Nephron progenitor cell (in vitro differentiated cells): Measurements from ENCODE around the gene C2CD4C.

Experiments
- DNase-seq: peaks from one replicate; pipeline ENCODE4 v3.0.0; 2021
- H3K27ac Mint-ChIP-seq: 2 replicates; pipeline ENCODE4 v1.8.0; 2021; ENCODE audit warnings: mild to moderate bottlenecking, moderate library complexity, mixed read lengths
- H3K27me3 Mint-ChIP-seq: 2 replicates; pipeline ENCODE4 v1.8.0; 2021; ENCODE audit warnings: mild to moderate bottlenecking, low read depth, mixed read lengths; ENCODE audit not compliant: poor library complexity
- H3K36me3 Mint-ChIP-seq: 2 replicates; pipeline ENCODE4 v1.8.0; 2021; ENCODE audit warnings: low read depth, mixed read lengths
- H3K4me1 Mint-ChIP-seq: 2 replicates; pipeline ENCODE4 v1.8.0; 2021; ENCODE audit warnings: mixed read lengths
- H3K4me3 Mint-ChIP-seq: 2 replicates; pipeline ENCODE4 v1.8.0; 2021; ENCODE audit warnings: mild to moderate bottlenecking, moderate library complexity, mixed read lengths
- H3K9me3 Mint-ChIP-seq: 2 replicates; pipeline ENCODE4 v1.8.0; 2021; ENCODE audit warnings: mild to moderate bottlenecking, moderate library complexity, mixed read lengths
- CTCF ChIP-seq: fragments of 200-600 bp; sonication (generic); IDR thresholded peaks from 2 replicates; pipeline ENCODE4 v1.5.0; 2021; ENCODE audit warnings: antibody characterized with exemption

The C2CD4C gene

GRCh38 chr19:403221-404027 lies 5.5 kb downstream of the C2CD4C start:
- peaks cover 7% of the 10 kb centered on the region for H3K27me3 Mint-ChIP-seq
- no peaks in the 10 kb centered on the region for H3K36me3 Mint-ChIP-seq
- H3K9me3 Mint-ChIP-seq, result peaks cover 3% of the 10 kb centered on the region
- H3K27ac Mint-ChIP-seq, result no peak overlapping the region
- H3K4me3 Mint-ChIP-seq, result peak overlapping the region; percentile 55
- DNase-seq, result no peak
- TF ChIP-seq CTCF, result no peak
- peaks cover 43% of the 10 kb centered on the region for H3K4me1 Mint-ChIP-seq

- no peak for DNase-seq
- TF ChIP-seq CTCF, result no peak
- peaks cover 8% of the 10 kb centered on the region for H3K27me3 Mint-ChIP-seq
- H3K9me3 Mint-ChIP-seq, result peaks cover 6% of the 10 kb centered on the region
- H3K36me3 Mint-ChIP-seq, result no peaks in the 10 kb centered on the region
- no peak overlapping the region for H3K4me3 Mint-ChIP-seq
- H3K27ac Mint-ChIP-seq, result no peak overlapping the region
- H3K4me1 Mint-ChIP-seq, result peaks cover 45% of the 10 kb centered on the region
Measured at GRCh38 chr19:402786-403185, 6.2 kb downstream of the C2CD4C start.

- no peak for DNase-seq
- Mint-ChIP-seq H3K27me3 (peaks cover 9% of the 10 kb centered on the region), H3K4me1 (peaks cover 53% of the 10 kb centered on the region), H3K4me3 (no peak overlapping the region), H3K9me3 (peaks cover 14% of the 10 kb centered on the region), H3K36me3 (peaks cover 2% of the 10 kb centered on the region), H3K27ac (no peak overlapping the region)
- TF ChIP-seq CTCF, result no peak
Measured at GRCh38 chr19:401866-402511, 7.0 kb downstream of the C2CD4C start.

GRCh38 chr19:400976-401865 lies 7.7 kb downstream of the C2CD4C start:
- Mint-ChIP-seq H3K4me1 (peaks cover 51% of the 10 kb centered on the region), H3K27me3 (peaks cover 9% of the 10 kb centered on the region), H3K4me3 (no peak overlapping the region), H3K9me3 (peaks cover 19% of the 10 kb centered on the region), H3K27ac (no peak overlapping the region), H3K36me3 (peaks cover 5% of the 10 kb centered on the region)
- TF ChIP-seq CTCF, result no peak
- no peak for DNase-seq

- Mint-ChIP-seq H3K27ac (no peak overlapping the region), H3K36me3 (peaks cover 5% of the 10 kb centered on the region), H3K4me1 (peaks cover 44% of the 10 kb centered on the region), H3K9me3 (peaks cover 36% of the 10 kb centered on the region), H3K27me3 (peaks cover 12% of the 10 kb centered on the region), H3K4me3 (no peak overlapping the region)
- DNase-seq, result peak; percentile 0
- no peak for TF ChIP-seq CTCF
Measured at GRCh38 chr19:399370-399769, 9.6 kb downstream of the C2CD4C start.
